Activated CD8-positive, alpha-beta memory T cell treated with anti-CD3 and anti-CD28 coated beads for 36 hours (primary cell): ENCODE measurements around the gene PRKN. TPM values are rescaled to one million over a fixed set of nuclear protein-coding genes. Genes with fewer than 3 reads are reported as not detected.

ENCODE experiments used
- CTCF ChIA-PET: fragments of 350-600 bp; sonication (Branson Sonifier 250); formaldehyde crosslinking; loops from one replicate; lab custom pipeline; 2021; ENCODE audit warnings: antibody characterized with exemption; lab: Charles Lee
- POLR2A ChIA-PET: fragments of 350-600 bp; sonication (Branson Sonifier 250); formaldehyde crosslinking; loops from one replicate; lab custom pipeline; 2021; ENCODE audit warnings: antibody characterized with exemption; lab: Charles Lee
- total RNA-seq, 2 experiments: library from RNA; stranded (reverse); gene quantifications; one replicate each; pipeline ENCODE4 v1.2.3, GENCODE V29; 2021

Gene PRKN
- total RNA-seq, 2 experiments from 2014 or later, result not detected

- ChIA-PET POLR2A (no interaction called here), CTCF (no interaction called here)
Observed at GRCh38 chr6:162147281-162147680, 580.3 kb downstream of the PRKN start.

- ChIA-PET CTCF (no interaction called here), POLR2A (no interaction called here)
Observed at GRCh38 chr6:162140251-162140852, 587.2 kb downstream of the PRKN start.

GRCh38 chr6:162125659-162126058, 601.9 kb downstream of the PRKN start:
- ChIA-PET POLR2A (no interaction called here), CTCF (no interaction called here)

DNA sequence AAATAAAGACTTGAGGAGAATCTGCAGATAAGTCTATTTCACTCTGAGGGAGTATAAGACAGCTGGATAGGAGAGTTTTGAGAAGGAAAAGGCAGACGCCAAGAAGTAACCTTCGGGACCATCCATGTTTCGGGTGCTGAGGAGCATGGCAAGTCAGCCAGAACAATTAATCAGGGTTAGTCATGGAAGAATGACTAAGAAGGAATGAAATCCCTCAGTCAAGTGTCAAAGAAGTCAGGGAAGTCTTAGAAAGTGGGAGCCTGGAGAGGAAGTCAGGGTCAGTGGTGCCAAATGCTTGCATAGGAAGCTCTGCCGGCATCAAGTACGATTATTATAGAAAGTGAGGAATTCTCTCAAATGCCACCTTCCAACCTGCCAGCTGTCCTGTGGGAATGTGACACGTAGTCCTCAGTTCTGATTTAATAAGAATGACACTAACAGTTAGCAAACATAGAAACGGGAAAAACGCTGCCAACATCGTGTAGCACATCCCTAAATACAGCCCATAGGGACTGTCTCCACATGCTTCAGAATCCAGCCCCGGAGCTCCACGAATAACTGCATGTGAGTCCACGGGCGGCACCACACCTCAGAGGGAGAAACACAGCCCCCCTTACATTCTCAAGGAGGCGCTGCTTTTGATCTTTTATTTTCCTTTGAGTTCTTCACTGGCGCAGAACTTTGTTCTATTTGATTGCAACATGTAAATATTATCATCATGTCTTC, 602.7 kb downstream of the PRKN start:
- ChIA-PET POLR2A (no interaction called here), CTCF (no interaction called here)

DNA sequence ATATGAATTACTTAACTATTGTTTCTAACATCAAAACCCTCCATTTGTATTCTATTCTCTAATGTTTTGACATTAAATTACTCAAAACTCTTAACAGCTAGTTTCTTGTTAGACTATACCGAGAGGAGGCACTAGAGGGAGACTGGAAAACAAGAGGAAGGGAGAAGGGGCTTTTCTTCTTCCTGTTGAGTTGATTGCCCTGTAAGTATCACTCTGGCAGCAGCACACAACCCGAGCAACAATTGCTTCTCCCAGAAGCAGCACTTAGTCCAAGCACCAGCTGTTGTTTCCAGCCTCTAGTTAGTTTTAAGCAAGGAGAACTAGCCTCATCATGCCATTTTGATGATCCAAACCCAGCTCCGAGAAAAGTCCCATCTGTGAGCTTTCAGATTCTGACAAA, 603.8 kb downstream of the PRKN start:
- POLR2A ChIA-PET, result no interaction called here
- CTCF ChIA-PET, result no interaction called here

DNA sequence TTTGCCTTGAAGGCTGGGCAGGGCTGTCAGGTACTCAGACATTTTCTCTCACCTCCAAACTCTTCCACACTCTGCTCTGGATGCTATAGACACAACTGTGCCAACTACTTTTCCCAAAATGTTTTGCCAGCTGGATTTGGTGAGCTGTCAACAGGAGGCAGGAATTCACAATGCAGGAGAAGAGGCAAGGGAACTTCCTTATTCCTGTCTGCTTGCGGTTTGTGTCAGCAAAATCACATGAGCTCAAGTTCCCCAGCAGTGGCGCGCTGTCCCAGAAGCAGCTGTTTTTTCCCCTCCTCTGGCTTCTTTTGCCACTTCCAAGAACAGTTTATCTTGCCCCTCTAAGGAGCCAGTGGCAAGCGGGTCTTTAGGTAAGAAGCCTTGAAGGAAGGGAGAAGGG, 608.2 kb downstream of the PRKN start:
- POLR2A ChIA-PET, result no interaction called here
- CTCF ChIA-PET, result no interaction called here

DNA sequence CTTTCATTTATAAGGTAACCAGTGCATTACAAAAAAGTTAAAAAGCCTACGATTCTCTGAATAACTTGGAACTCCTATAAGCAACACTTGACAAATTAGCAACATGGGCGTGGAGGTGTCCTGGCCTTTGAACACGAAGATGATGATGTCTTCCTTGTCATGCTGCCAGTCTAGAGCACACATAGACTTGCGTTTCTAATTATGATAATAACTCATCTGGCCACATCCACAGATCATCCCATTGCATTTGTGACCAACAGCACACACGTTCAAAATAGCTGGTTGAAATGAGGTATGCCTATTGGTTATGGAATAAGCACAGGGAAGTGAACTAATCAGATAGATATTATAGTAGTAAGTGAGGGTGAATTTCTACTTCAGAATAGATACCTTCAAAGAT, 608.9 kb downstream of the PRKN start:
- ChIA-PET CTCF (no interaction called here), POLR2A (no interaction called here)

- POLR2A ChIA-PET, result no interaction called here
- CTCF ChIA-PET, result no interaction called here
Observed at GRCh38 chr6:162116902-162117525, 610.6 kb downstream of the PRKN start.

GRCh38 chr6:162109480-162110050, 618.0 kb downstream of the PRKN start:
- CTCF ChIA-PET, result no interaction called here
- POLR2A ChIA-PET, result no interaction called here

GRCh38 chr6:162108041-162108440, 619.5 kb downstream of the PRKN start:
- ChIA-PET CTCF (no interaction called here), POLR2A (no interaction called here)

DNA sequence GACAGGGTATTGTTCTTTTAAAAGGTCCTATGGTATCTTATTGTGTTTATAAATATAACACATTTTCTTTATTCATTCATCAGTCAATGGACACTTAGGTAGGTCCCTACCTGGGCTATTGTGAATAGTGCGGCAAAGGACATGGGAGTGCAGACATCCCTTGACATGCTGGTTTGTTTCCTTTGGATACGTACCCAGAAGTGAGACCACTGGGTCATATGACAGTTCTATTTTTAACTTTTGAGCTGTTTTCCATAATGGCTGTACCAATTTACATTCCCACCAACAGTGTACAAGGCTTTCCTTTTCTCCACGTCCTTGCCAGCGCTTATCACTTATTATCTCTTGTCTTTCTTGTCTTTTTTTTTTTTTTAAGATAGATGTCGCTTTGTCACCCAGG, 627.5 kb downstream of the PRKN start:
- CTCF ChIA-PET, result no interaction called here

GRCh38 chr6:162099685-162100084, 627.9 kb downstream of the PRKN start:
- ChIA-PET POLR2A (no interaction called here), CTCF (no interaction called here)

More for the DNA sequence above, 627.5 kb downstream of the PRKN start:
- POLR2A ChIA-PET, result no interaction called here

- ChIA-PET CTCF (no interaction called here), POLR2A (no interaction called here)
Observed at GRCh38 chr6:162092816-162093502, 634.6 kb downstream of the PRKN start.

DNA sequence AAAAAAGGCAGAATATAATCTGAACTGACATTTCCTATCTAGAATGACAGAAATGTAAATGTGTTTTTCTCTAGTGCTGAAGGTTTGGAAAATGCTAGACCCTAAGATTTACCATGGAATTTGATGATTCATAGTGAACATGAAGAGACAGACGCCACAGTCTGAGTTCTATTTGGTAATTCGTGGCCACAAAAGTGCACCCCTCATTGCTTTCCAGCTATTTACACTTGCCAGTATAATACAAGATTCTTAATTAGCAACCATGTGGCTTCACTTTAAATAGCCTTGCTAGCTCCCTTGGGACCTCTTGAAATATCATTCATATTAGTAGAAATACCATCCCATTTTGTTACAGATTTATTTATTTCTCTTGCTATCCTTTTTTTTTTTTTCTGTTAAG, 636.8 kb downstream of the PRKN start:
- POLR2A ChIA-PET, result no interaction called here
- CTCF ChIA-PET, result no interaction called here

DNA sequence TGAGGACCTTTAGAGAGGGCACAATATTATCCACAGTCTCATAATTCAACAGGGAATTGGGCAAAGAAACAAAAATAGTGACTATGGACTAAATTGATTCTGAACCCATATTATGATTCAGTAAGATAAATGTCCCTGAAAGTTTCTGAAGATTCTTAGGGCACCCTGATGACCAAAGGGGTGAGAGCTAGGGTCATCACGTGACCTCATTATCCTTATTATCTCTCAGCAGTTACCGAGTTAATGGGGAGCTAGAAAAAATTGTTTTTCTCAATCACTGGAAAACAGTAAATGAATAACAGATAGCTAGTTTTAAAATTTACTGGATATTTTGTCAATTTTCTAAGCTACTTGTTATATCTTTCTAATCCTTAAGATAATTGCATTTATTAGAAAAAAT, 639.5 kb downstream of the PRKN start:
- ChIA-PET CTCF (interaction anchor here (0.9 kb wide), 1 partner anchor 32 kb away, joined by 3 read pairs; no protein-coding TSS in a partner anchor), POLR2A (no interaction called here)

DNA sequence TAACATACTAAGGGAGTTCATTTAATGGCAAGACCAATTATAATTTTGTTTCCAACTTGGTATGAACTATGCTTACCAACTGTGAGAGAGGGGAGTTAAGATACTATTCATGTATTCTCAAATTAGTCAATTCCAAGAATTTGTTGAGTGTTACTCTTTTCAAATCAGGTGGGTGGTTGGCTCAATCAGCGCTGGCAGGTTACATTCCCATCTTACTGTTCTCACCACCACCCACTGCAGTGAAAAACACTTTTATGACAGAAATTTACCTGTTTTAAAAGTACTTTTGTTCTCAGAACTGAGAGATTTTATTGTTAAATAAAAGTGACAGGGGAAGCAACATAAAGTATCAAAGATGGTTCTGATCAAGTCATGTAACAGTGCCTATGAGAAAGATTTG, 642.0 kb downstream of the PRKN start:
- POLR2A ChIA-PET, result no interaction called here

DNA sequence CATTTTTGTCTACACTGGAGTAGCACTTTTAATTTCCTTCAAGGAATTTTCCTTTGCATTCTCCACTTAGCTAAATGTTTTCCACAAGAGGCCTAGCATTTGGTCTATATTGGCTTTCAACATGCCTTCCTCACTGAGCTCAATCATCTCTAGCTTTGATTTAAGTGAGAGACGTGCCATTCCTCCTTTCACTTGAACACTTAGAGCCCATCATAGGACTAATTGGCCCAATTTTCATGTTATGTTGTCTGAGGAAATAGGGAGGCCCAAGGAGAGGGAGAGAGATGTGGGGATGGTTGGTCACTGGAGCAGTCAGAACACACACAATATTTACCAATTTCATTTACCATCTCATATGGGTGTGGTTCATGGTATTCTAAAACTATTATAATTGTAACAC, 645.0 kb downstream of the PRKN start:
- CTCF ChIA-PET, result no interaction called here
- POLR2A ChIA-PET, result no interaction called here

More for the DNA sequence above, 642.0 kb downstream of the PRKN start:
- CTCF ChIA-PET, result no interaction called here

- CTCF ChIA-PET, result no interaction called here
- POLR2A ChIA-PET, result no interaction called here
Observed at GRCh38 chr6:162078667-162079066, 648.9 kb downstream of the PRKN start.

- ChIA-PET POLR2A (no interaction called here), CTCF (no interaction called here)
Observed at GRCh38 chr6:162078126-162078525, 649.4 kb downstream of the PRKN start.

DNA sequence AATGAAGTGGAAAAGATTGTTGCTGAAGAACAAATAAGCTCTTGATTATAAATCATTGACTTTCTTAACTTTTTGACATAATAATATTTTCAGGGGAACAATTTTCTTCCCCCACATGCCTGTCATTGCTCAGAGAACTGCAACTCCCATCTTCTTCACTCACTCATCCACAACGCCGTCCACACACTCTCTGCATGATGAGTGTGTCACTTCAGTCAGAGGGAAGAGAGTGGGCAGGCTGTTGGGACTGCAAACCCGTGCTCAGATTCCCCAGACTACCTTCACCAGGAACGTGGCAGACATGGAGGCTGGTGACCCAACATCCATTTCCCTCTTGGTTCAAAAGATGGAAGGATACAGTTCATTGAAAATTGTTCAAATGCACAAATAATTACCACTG, 650.8 kb downstream of the PRKN start:
- ChIA-PET CTCF (no interaction called here), POLR2A (no interaction called here)
